Loucy (cell line): ENCODE results near the gene PROSER1.

ENCODE experiments used
- H2AFZ ChIP-seq: fragments of 200-600 bp; sonication (generic); 2 replicates; pipeline ENCODE4 v1.6.0; 2016; ENCODE audit warnings: antibody characterized with exemption, mild to moderate bottlenecking, low read length, moderate library complexity
- H3F3A ChIP-seq: fragments of 200-600 bp; 2 replicates; pipeline ENCODE4 v1.6.0; 2016; ENCODE audit warnings: antibody characterized with exemption, low read depth, mild to moderate bottlenecking
- H3K27me3 ChIP-seq: fragments of 200-600 bp; sonication (generic); 2 replicates; pipeline ENCODE4 v1.6.1; 2014; ENCODE audit warnings: low read length, mild to moderate bottlenecking; ENCODE audit not compliant: insufficient read depth, poor library complexity, severe bottlenecking
- H3K36me3 ChIP-seq: fragments of 200-600 bp; sonication (generic); 2 replicates; pipeline ENCODE4 v1.6.1; 2016; ENCODE audit warnings: low read length; ENCODE audit not compliant: insufficient read depth
- H3K4me1 ChIP-seq: fragments of 200-600 bp; sonication (generic); 2 replicates; pipeline ENCODE4 v1.5.1; 2014; ENCODE audit warnings: low read length, mild to moderate bottlenecking; ENCODE audit not compliant: insufficient read depth, poor library complexity, severe bottlenecking
- H3K4me2 ChIP-seq: fragments of 200-600 bp; sonication (generic); 2 replicates; pipeline ENCODE4 v1.6.0; 2014; ENCODE audit warnings: antibody characterized with exemption, low read length, low read depth, mild to moderate bottlenecking; ENCODE audit not compliant: poor library complexity, severe bottlenecking
- H3K4me3 ChIP-seq: fragments of 200-600 bp; sonication (generic); 2 replicates; pipeline ENCODE4 v1.5.1; 2014; ENCODE audit warnings: low read length, mild to moderate bottlenecking, mixed read lengths; ENCODE audit not compliant: poor library complexity, severe bottlenecking
- H3K79me2 ChIP-seq: fragments of 200-600 bp; sonication (generic); 2 replicates; pipeline ENCODE4 v1.6.1; 2014; ENCODE audit warnings: low read length; ENCODE audit not compliant: insufficient read depth
- H3K9ac ChIP-seq: fragments of 200-600 bp; sonication (generic); 2 replicates; pipeline ENCODE4 v1.6.0; 2014; ENCODE audit warnings: mild to moderate bottlenecking, low read depth, low read length, moderate library complexity; ENCODE audit not compliant: poor library complexity, severe bottlenecking
- H3K9me2 ChIP-seq: fragments of 200-600 bp; sonication (generic); replicated peaks from 2 replicates; pipeline ENCODE4 v1.6.1; 2016; ENCODE audit warnings: low read depth, low read length, mixed read lengths
- H3K9me3 ChIP-seq: fragments of 200-600 bp; sonication (generic); 2 replicates; pipeline ENCODE4 v1.6.1; 2014; ENCODE audit warnings: mild to moderate bottlenecking, antibody characterized with exemption, low read length, low read depth; ENCODE audit not compliant: insufficient read depth
- H4K20me1 ChIP-seq: fragments of 200-600 bp; sonication (generic); 2 replicates; pipeline ENCODE4 v1.6.0; 2014; ENCODE audit warnings: antibody characterized with exemption, low read length, mild to moderate bottlenecking; ENCODE audit not compliant: insufficient read depth, poor library complexity, severe bottlenecking
- CTCF ChIP-seq: fragments of 200-600 bp; sonication (generic); conservative IDR thresholded peaks from 2 replicates; pipeline ENCODE4 v1.5.1; 2014; ENCODE audit warnings: mild to moderate bottlenecking, antibody characterized with exemption, low read length
- EZH2phosphoT487 ChIP-seq: fragments of 200-600 bp; IDR thresholded peaks from 2 replicates; pipeline ENCODE4 v1.6.1; 2018; ENCODE audit warnings: antibody characterized with exemption, mild to moderate bottlenecking, moderate library complexity, borderline replicate concordance

The PROSER1 gene

GRCh38 chr13:38960175-38960574, 77.7 kb downstream of the PROSER1 start:
- Histone ChIP-seq H3K9me3 (no peaks in the 10 kb centered on the region), H3K4me3 (no peak overlapping the region), H2AFZ (no peak overlapping the region), H3K36me3 (no peaks in the 10 kb centered on the region), H3F3A (no peaks in the 10 kb centered on the region), H3K9me2 (no peaks in the 10 kb centered on the region), H3K4me2 (no peak overlapping the region), H4K20me1 (no peaks in the 10 kb centered on the region), H3K9ac (no peak overlapping the region), H3K79me2 (no peaks in the 10 kb centered on the region), H3K4me1 (no peaks in the 10 kb centered on the region), H3K27me3 (no peaks in the 10 kb centered on the region)
- TF ChIP-seq EZH2phosphoT487 (no peak), CTCF (no peak)
